ENCODE results near the gene LPP. TPM values are rescaled to one million over a fixed set of nuclear protein-coding genes. Genes with fewer than 3 reads are reported as not detected.

The LPP gene
- total and polyA plus RNA-seq, 2 of the 13 experiments (the other 11 are each of a cell fraction or from before 2014, with no cell fraction given) = 19.2 to 29.9 TPM

- Histone ChIP-seq H3K27ac (ENCODE audit: extremely low read length, insufficient read depth, low read length) (no peak overlapping the region), H3K36me3 (replicated peaks in 1 of 2; ENCODE audit: control insufficient read depth in 1 of 2, insufficient read depth in 2 of 2, low read length in 2 of 2) (peaks cover 9 to 24% of the 10 kb centered on the region in 2 experiments), H3K4me1 (ENCODE audit: insufficient read depth, low read length) (peaks cover 21% of the 10 kb centered on the region; the same call in 1 of the 2 replicates), H3K9me3 (ENCODE audit: low read length) (no peaks in the 10 kb centered on the region), H4K20me1 (ENCODE audit: insufficient read depth, low read length) (no peaks in the 10 kb centered on the region), H3K27me3 (ENCODE audit: control insufficient read depth in 1 of 2, insufficient read depth in 2 of 2, low read length in 2 of 2) (no peaks in the 10 kb centered on the region), H3K4me2 (ENCODE audit: low read depth, low read length) (no peak overlapping the region), H2AFZ (ENCODE audit: low read length) (no peak overlapping the region), H3K4me3 (replicated peaks in 1 of 3; ENCODE audit: insufficient read depth in 1 of 3, low read depth in 2 of 3, low read length in 3 of 3) (no peak overlapping the region), H3K9ac (ENCODE audit: insufficient read depth, low read depth, low read length) (no peak overlapping the region), H3K79me2 (ENCODE audit: insufficient read depth, low read length) (peaks cover 79% of the 10 kb centered on the region)
- FAIRE-seq (no peak), ATAC-seq (no peak), DNase-seq (ENCODE audit: low spot score) (no peak)
- no peak for TF ChIP-seq SAP130 (CRISPR knock-in tag; IDR thresholded peaks at IDR 0.05; ENCODE audit: low read depth)
- TF ChIP-seq ZFP91 (CRISPR knock-in tag; IDR thresholded peaks at IDR 0.05; ENCODE audit: borderline replicate concordance) = no peak
- TF ChIP-seq ZBTB3 (CRISPR knock-in tag; IDR thresholded peaks at IDR 0.05; ENCODE audit: borderline replicate concordance, low read depth) = no peak
- no peak for TF ChIP-seq ZNF564 (CRISPR knock-in tag; IDR thresholded peaks at IDR 0.05)
- TF ChIP-seq SMARCE1 (IDR thresholded peaks at IDR 0.05; ENCODE audit: borderline replicate concordance) = no peak
- TF ChIP-seq ZNF282 (IDR thresholded peaks at IDR 0.05; ENCODE audit: partially characterized antibody) = no peak
- no peak for TF ChIP-seq DZIP1 (CRISPR knock-in tag; IDR thresholded peaks at IDR 0.05)
- TF ChIP-seq ZBTB40 (IDR thresholded peaks at IDR 0.05) = no peak
- no peak for TF ChIP-seq ZBTB40 (CRISPR knock-in tag; IDR thresholded peaks at IDR 0.05)
- no peak for TF ChIP-seq ZNF225 (CRISPR knock-in tag; IDR thresholded peaks at IDR 0.05)
- 97% methylated on average over 6 of the region's 6 CpGs for WGBS (ENCODE audit: low lambda C conversion rate)
- ChIA-PET CTCF (ENCODE audit: low intra/inter-chr PET ratio, low total read pairs) (no interaction called here), POLR2A (no interaction called here)
- BruUV-seq (replicated peaks) = no TSS peak
- intact Hi-C loops (cut with micrococcal nuclease; ENCODE audit: unreplicated experiment) = no loop called here
- in situ Hi-C loops (cut with HindIII; ENCODE audit: extremely low pct_ligation_motif_present, low pct_unique_long_range_greater_than_20kb) = no loop called here
These were observed 42.5 kb downstream of the LPP start for GRCh38 chr3:188196232-188196990.
